ENCODE results near the gene CCR4. TPM values are rescaled to one million over a fixed set of nuclear protein-coding genes. Genes with fewer than 3 reads are reported as not detected.
"Not testable (repeated sequence)": the region's sequence is repeated elsewhere in the genome, so short reads cannot be mapped to it uniquely, and the experiment has no call there.

Gene CCR4
- total RNA-seq, 1 donor from 2014 or later = 241 TPM

GRCh38 chr3:32958509-32958908, 7.1 kb downstream of the CCR4 start:
- Mint-ChIP-seq H3K36me3 (ENCODE audit: low read depth) (peaks cover 69% of the 10 kb centered on the region), H3K4me3 (ENCODE audit: low read depth) (peak overlapping the region; percentile 56), H3K27ac (peak overlapping the region; percentile 99), H3K27me3 (ENCODE audit: low read depth) (no peaks in the 10 kb centered on the region), H3K9me3 (no peaks in the 10 kb centered on the region), H3K4me1 (ENCODE audit: low read depth) (peaks cover 63% of the 10 kb centered on the region)
- intact Hi-C loops (cut with micrococcal nuclease) = no loop called here
- no peak for DNase-seq (ENCODE audit: low spot score)

GRCh38 chr3:32959371-32959770, 7.9 kb downstream of the CCR4 start:
- Mint-ChIP-seq H3K27ac (peak overlapping the region; percentile 99), H3K27me3 (ENCODE audit: low read depth) (no peaks in the 10 kb centered on the region), H3K36me3 (ENCODE audit: low read depth) (peaks cover 69% of the 10 kb centered on the region), H3K9me3 (peaks cover 7% of the 10 kb centered on the region), H3K4me3 (ENCODE audit: low read depth) (peak overlapping the region; percentile 56), H3K4me1 (ENCODE audit: low read depth) (peaks cover 63% of the 10 kb centered on the region)
- no peak for DNase-seq (ENCODE audit: low spot score)
- intact Hi-C loops (cut with micrococcal nuclease) = no loop called here

GRCh38 chr3:32960404-32961170, 9.1 kb downstream of the CCR4 start:
- Mint-ChIP-seq H3K4me3 (ENCODE audit: low read depth) (peak overlapping the region; percentile 73), H3K9me3 (peaks cover 18% of the 10 kb centered on the region), H3K27ac (peak overlapping the region; percentile 99), H3K36me3 (ENCODE audit: low read depth) (peaks cover 71% of the 10 kb centered on the region), H3K27me3 (ENCODE audit: low read depth) (no peaks in the 10 kb centered on the region), H3K4me1 (ENCODE audit: low read depth) (peaks cover 62% of the 10 kb centered on the region)
- DNase-seq (ENCODE audit: low spot score) = no peak
- intact Hi-C loops (cut with micrococcal nuclease) = loop anchor here (1.0 to 2.0 kb wide), 6 partner anchors 9 to 103 kb away; partner anchors contain the start of gene CCR4

GRCh38 chr3:32961189-32961715, 9.8 kb downstream of the CCR4 start:
- H3K9me3 Mint-ChIP-seq = peaks cover 24% of the 10 kb centered on the region
- DNase-seq (ENCODE audit: low spot score) = peak; percentile 27

GRCh38 chr3:32963871-32964270, 12.4 kb downstream of the CCR4 start:
- no peaks in the 10 kb centered on the region for H3K27me3 Mint-ChIP-seq (ENCODE audit: low read depth)
- H3K9me3 Mint-ChIP-seq = peaks cover 37% of the 10 kb centered on the region
- no peak for DNase-seq (ENCODE audit: low spot score)
- H3K27ac Mint-ChIP-seq = peak overlapping the region; percentile 80
- H3K36me3 Mint-ChIP-seq (ENCODE audit: low read depth) = peaks cover 75% of the 10 kb centered on the region
- H3K4me1 Mint-ChIP-seq (ENCODE audit: low read depth) = peaks cover 56% of the 10 kb centered on the region
- no peak overlapping the region for H3K4me3 Mint-ChIP-seq (ENCODE audit: low read depth)
- intact Hi-C loops (cut with micrococcal nuclease) = no loop called here

More at GRCh38 chr3:32961189-32961715, 9.8 kb downstream of the CCR4 start:
- H3K27ac Mint-ChIP-seq = peak overlapping the region; percentile 99
- H3K4me3 Mint-ChIP-seq (ENCODE audit: low read depth) = peak overlapping the region; percentile 73
- H3K27me3 Mint-ChIP-seq (ENCODE audit: low read depth) = no peaks in the 10 kb centered on the region
- peaks cover 62% of the 10 kb centered on the region for H3K4me1 Mint-ChIP-seq (ENCODE audit: low read depth)
- H3K36me3 Mint-ChIP-seq (ENCODE audit: low read depth) = peaks cover 74% of the 10 kb centered on the region
- intact Hi-C loops (cut with micrococcal nuclease) = loop anchor here (1.0 to 2.0 kb wide), 3 partner anchors 13 to 102 kb away; no protein-coding TSS in a partner anchor

- H3K4me3 Mint-ChIP-seq (ENCODE audit: low read depth); intact Hi-C loops (cut with micrococcal nuclease): not testable (repeated sequence)
These were observed 13.3 kb downstream of the CCR4 start for GRCh38 chr3:32964781-32965180.

GRCh38 chr3:32965617-32966213, 14.3 kb downstream of the CCR4 start:
- H3K27me3 Mint-ChIP-seq (ENCODE audit: low read depth); H3K27ac Mint-ChIP-seq; DNase-seq (ENCODE audit: low spot score); intact Hi-C loops (cut with micrococcal nuclease); H3K4me3 Mint-ChIP-seq (ENCODE audit: low read depth): not testable (repeated sequence)
- Mint-ChIP-seq H3K9me3 (peaks cover 37% of the 10 kb centered on the region), H3K4me1 (ENCODE audit: low read depth) (peaks cover 39% of the 10 kb centered on the region), H3K36me3 (ENCODE audit: low read depth) (peaks cover 80% of the 10 kb centered on the region)

More at GRCh38 chr3:32964781-32965180, 13.3 kb downstream of the CCR4 start:
- DNase-seq (ENCODE audit: low spot score); H3K27me3 Mint-ChIP-seq (ENCODE audit: low read depth): not testable (repeated sequence)
- H3K4me1 Mint-ChIP-seq (ENCODE audit: low read depth) = peaks cover 47% of the 10 kb centered on the region
- peaks cover 37% of the 10 kb centered on the region for H3K9me3 Mint-ChIP-seq
- peaks cover 76% of the 10 kb centered on the region for H3K36me3 Mint-ChIP-seq (ENCODE audit: low read depth)
- peak overlapping the region; percentile 24 for H3K27ac Mint-ChIP-seq

- Mint-ChIP-seq H3K9me3 (peaks cover 37% of the 10 kb centered on the region), H3K36me3 (ENCODE audit: low read depth) (peaks cover 80% of the 10 kb centered on the region), H3K4me1 (ENCODE audit: low read depth) (peaks cover 31% of the 10 kb centered on the region), H3K27ac (peak overlapping the region; percentile 20)
- H3K27me3 Mint-ChIP-seq (ENCODE audit: low read depth); H3K4me3 Mint-ChIP-seq (ENCODE audit: low read depth); intact Hi-C loops (cut with micrococcal nuclease); DNase-seq (ENCODE audit: low spot score): not testable (repeated sequence)
These were observed 15.2 kb downstream of the CCR4 start for GRCh38 chr3:32966627-32967026.

GRCh38 chr3:32968166-32968919, 16.9 kb downstream of the CCR4 start:
- intact Hi-C loops (cut with micrococcal nuclease) = no loop called here
- H3K9me3 Mint-ChIP-seq = peaks cover 37% of the 10 kb centered on the region
- no peak for DNase-seq (ENCODE audit: low spot score)
- H3K4me1 Mint-ChIP-seq (ENCODE audit: low read depth) = peaks cover 37% of the 10 kb centered on the region
- H3K27me3 Mint-ChIP-seq (ENCODE audit: low read depth) = no peaks in the 10 kb centered on the region
- H3K4me3 Mint-ChIP-seq (ENCODE audit: low read depth) = no peak overlapping the region
- peaks cover 86% of the 10 kb centered on the region for H3K36me3 Mint-ChIP-seq (ENCODE audit: low read depth)
- H3K27ac Mint-ChIP-seq = no peak overlapping the region

GRCh38 chr3:32968920-32969389, 17.5 kb downstream of the CCR4 start:
- peaks cover 82% of the 10 kb centered on the region for H3K36me3 Mint-ChIP-seq (ENCODE audit: low read depth)
- no peak overlapping the region for H3K27ac Mint-ChIP-seq
- H3K4me3 Mint-ChIP-seq (ENCODE audit: low read depth) = no peak overlapping the region
- intact Hi-C loops (cut with micrococcal nuclease) = no loop called here
- H3K9me3 Mint-ChIP-seq = peaks cover 35% of the 10 kb centered on the region
- H3K4me1 Mint-ChIP-seq (ENCODE audit: low read depth) = peaks cover 39% of the 10 kb centered on the region
- no peak for DNase-seq (ENCODE audit: low spot score)
- no peaks in the 10 kb centered on the region for H3K27me3 Mint-ChIP-seq (ENCODE audit: low read depth)

GRCh38 chr3:32969656-32970055, 18.2 kb downstream of the CCR4 start:
- H3K27ac Mint-ChIP-seq = no peak overlapping the region
- no peak overlapping the region for H3K4me3 Mint-ChIP-seq (ENCODE audit: low read depth)
- peaks cover 81% of the 10 kb centered on the region for H3K36me3 Mint-ChIP-seq (ENCODE audit: low read depth)
- no peak for DNase-seq (ENCODE audit: low spot score)
- no peaks in the 10 kb centered on the region for H3K27me3 Mint-ChIP-seq (ENCODE audit: low read depth)
- peaks cover 28% of the 10 kb centered on the region for H3K9me3 Mint-ChIP-seq
- peaks cover 38% of the 10 kb centered on the region for H3K4me1 Mint-ChIP-seq (ENCODE audit: low read depth)
- intact Hi-C loops (cut with micrococcal nuclease) = no loop called here

- H3K27ac Mint-ChIP-seq; DNase-seq (ENCODE audit: low spot score); H3K4me3 Mint-ChIP-seq (ENCODE audit: low read depth); intact Hi-C loops (cut with micrococcal nuclease); H3K27me3 Mint-ChIP-seq (ENCODE audit: low read depth): not testable (repeated sequence)
- Mint-ChIP-seq H3K4me1 (ENCODE audit: low read depth) (peaks cover 48% of the 10 kb centered on the region), H3K9me3 (peaks cover 13% of the 10 kb centered on the region), H3K36me3 (ENCODE audit: low read depth) (peaks cover 77% of the 10 kb centered on the region)
These were observed 19.8 kb downstream of the CCR4 start for GRCh38 chr3:32971291-32971690.
